GM19025 (cell line): ENCODE measurements around the gene LHX6.

Experiments
- ATAC-seq: cut with Tn5 transposase; IDR thresholded peaks from one replicate; pipeline ENCODE4 v1.9.1; 2021; ENCODE audit warnings: mild to moderate bottlenecking, low read depth, moderate library complexity; ENCODE audit not compliant: unreplicated experiment

LHX6 gene

GRCh38 chr9:122193651-122194050 is 35.1 kb downstream of the LHX6 start:
- ATAC-seq = no peak

- ATAC-seq = no peak
These were observed 35.7 kb downstream of the LHX6 start for GRCh38 chr9:122192914-122193525.

GRCh38 chr9:122192261-122192875 is 36.4 kb downstream of the LHX6 start:
- no peak for ATAC-seq

GRCh38 chr9:122191584-122191983 is 37.2 kb downstream of the LHX6 start:
- ATAC-seq = no peak

GRCh38 chr9:122190597-122191381 is 38.0 kb downstream of the LHX6 start:
- ATAC-seq = no peak

GRCh38 chr9:122188369-122188768 is 40.4 kb downstream of the LHX6 start:
- ATAC-seq = no peak

GRCh38 chr9:122186777-122187470 is 41.8 kb downstream of the LHX6 start:
- ATAC-seq = no peak

- no peak for ATAC-seq
These were observed 42.5 kb downstream of the LHX6 start for GRCh38 chr9:122186301-122186700.

- no peak for ATAC-seq
These were observed 44.2 kb downstream of the LHX6 start for GRCh38 chr9:122184551-122184950.

- no peak for ATAC-seq
These were observed 45.3 kb downstream of the LHX6 start for GRCh38 chr9:122183501-122183900.

GRCh38 chr9:122180633-122181032 is 48.1 kb downstream of the LHX6 start:
- no peak for ATAC-seq

GRCh38 chr9:122179690-122180074 is 49.1 kb downstream of the LHX6 start:
- no peak for ATAC-seq

GRCh38 chr9:122179054-122179689 is 49.6 kb downstream of the LHX6 start:
- ATAC-seq = no peak

- ATAC-seq = no peak
These were observed 51.8 kb downstream of the LHX6 start for GRCh38 chr9:122176916-122177315.

- no peak for ATAC-seq
These were observed 55.1 kb downstream of the LHX6 start for GRCh38 chr9:122173670-122174069.

- ATAC-seq = no peak
These were observed 56.6 kb downstream of the LHX6 start for GRCh38 chr9:122172131-122172530.

GRCh38 chr9:122168356-122168755 is 60.4 kb downstream of the LHX6 start:
- ATAC-seq = no peak

GRCh38 chr9:122164286-122164685 is 64.5 kb downstream of the LHX6 start:
- no peak for ATAC-seq

- no peak for ATAC-seq
These were observed 66.3 kb downstream of the LHX6 start for GRCh38 chr9:122162415-122162814.

GRCh38 chr9:122159925-122160246 is 68.9 kb downstream of the LHX6 start:
- no peak for ATAC-seq
